Stomach (tissue), 4 donors: ENCODE measurements around the gene TOGARAM1.

Experiments used
- POLR2A ChIP-seq, 4 donors: fragments of 450-650 bp; IDR thresholded peaks; one replicate each; pipeline ENCODE4 v1.6.1; 2016; ENCODE audit warnings: antibody characterized with exemption in 4 of 4, control low read depth in 2 of 4, mild to moderate bottlenecking in 1 of 4, moderate library complexity in 1 of 4
- POLR2AphosphoS5 ChIP-seq, 3 donors: sonication (generic); formaldehyde crosslinking; IDR thresholded peaks; one replicate each; pipeline ENCODE4 v1.6.1; 2016; ENCODE audit warnings: antibody characterized with exemption in 3 of 3
- TF ChIP-seq, protein P1 (sequence below), 7 experiments: fragments of 450-650 bp in 4 of 7; fragments of 200-600 bp in 3 of 7; sonication (generic) in 3 of 7; IDR thresholded peaks; one replicate each; pipeline ENCODE4 v1.5.1; 2016 to 2019; ENCODE audit warnings: antibody characterized with exemption in 7 of 7, control low read depth in 2 of 7, mild to moderate bottlenecking in 1 of 7

- TF ChIP-seq, protein P1, sequence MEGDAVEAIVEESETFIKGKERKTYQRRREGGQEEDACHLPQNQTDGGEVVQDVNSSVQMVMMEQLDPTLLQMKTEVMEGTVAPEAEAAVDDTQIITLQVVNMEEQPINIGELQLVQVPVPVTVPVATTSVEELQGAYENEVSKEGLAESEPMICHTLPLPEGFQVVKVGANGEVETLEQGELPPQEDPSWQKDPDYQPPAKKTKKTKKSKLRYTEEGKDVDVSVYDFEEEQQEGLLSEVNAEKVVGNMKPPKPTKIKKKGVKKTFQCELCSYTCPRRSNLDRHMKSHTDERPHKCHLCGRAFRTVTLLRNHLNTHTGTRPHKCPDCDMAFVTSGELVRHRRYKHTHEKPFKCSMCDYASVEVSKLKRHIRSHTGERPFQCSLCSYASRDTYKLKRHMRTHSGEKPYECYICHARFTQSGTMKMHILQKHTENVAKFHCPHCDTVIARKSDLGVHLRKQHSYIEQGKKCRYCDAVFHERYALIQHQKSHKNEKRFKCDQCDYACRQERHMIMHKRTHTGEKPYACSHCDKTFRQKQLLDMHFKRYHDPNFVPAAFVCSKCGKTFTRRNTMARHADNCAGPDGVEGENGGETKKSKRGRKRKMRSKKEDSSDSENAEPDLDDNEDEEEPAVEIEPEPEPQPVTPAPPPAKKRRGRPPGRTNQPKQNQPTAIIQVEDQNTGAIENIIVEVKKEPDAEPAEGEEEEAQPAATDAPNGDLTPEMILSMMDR (IDR thresholded peaks at IDR 0.05): no peak
- TF ChIP-seq POLR2AphosphoS5 (IDR thresholded peaks at IDR 0.05) (no peak), POLR2A (IDR thresholded peaks at IDR 0.05) (no peak)
These were observed 27.8 kb downstream of the TOGARAM1 start for GRCh38 chr14:44989497-44990440.
